Endothelial cell of umbilical vein (primary cell): ENCODE measurements around the gene TXK. TPM values are rescaled to one million over a fixed set of nuclear protein-coding genes. Genes with fewer than 3 reads are reported as not detected.

ENCODE experiments used
- BruUV-seq: library from RNA; stranded (reverse); fragments of 400-500 nt; replicated peaks from 2 replicates; lab custom pipeline; 2021; lab: Mats Ljungman, UMichigan
- CTCF ChIA-PET: fragments of 300-600, 350-600 bp; sonication (Branson Sonifier 250); formaldehyde crosslinking; loops from one replicate; lab custom pipeline; 2021; ENCODE audit warnings: antibody characterized with exemption, inconsistent platforms; lab: Charles Lee
- POLR2A ChIA-PET: fragments of 300-600, 350-600 bp; sonication (Branson Sonifier 250); formaldehyde crosslinking; loops from one replicate; lab custom pipeline; 2021; ENCODE audit warnings: antibody characterized with exemption, inconsistent platforms; lab: Charles Lee
- DNase-seq: peaks from one replicate; pipeline ENCODE4 v3.0.0-alpha.2; 2011; ENCODE audit warnings: low read depth, low spot score
- FAIRE-seq: peaks from 2 replicates; lab custom pipeline; 2011; peaks lifted over from hg19 to GRCh38; lab: Jason Lieb, UNC
- H2AFZ ChIP-seq: 2 replicates; pipeline ENCODE4 v1.6.0; 2012; ENCODE audit warnings: low read depth, low read length, control low read depth, inconsistent platforms
- H3K27ac ChIP-seq: 2 replicates; pipeline ENCODE4 v1.5.1; 2011; ENCODE audit warnings: low read depth, mild to moderate bottlenecking, control low read depth, low read length, moderate library complexity; ENCODE audit not compliant: insufficient read depth
- H3K27me3 ChIP-seq, 2 experiments: 2 replicates each; pipeline versions ENCODE4 v1.6.0 to v1.6.1; 2011; ENCODE audit warnings: low read length in 2 of 2, mixed read lengths in 1 of 2; ENCODE audit not compliant: control insufficient read depth in 2 of 2, insufficient read depth in 2 of 2
- H3K36me3 ChIP-seq, 2 experiments: 2 replicates in 1 of 2; 3 replicates in 1 of 2; pipeline ENCODE4 v1.5.1; 2011; ENCODE audit warnings: low read length in 2 of 2, mild to moderate bottlenecking in 1 of 2, moderate library complexity in 1 of 2; ENCODE audit not compliant: control insufficient read depth in 2 of 2, insufficient read depth in 2 of 2; ENCODE audit errors: extremely low read depth in 1 of 2
- H3K4me1 ChIP-seq: 3 replicates; pipeline ENCODE4 v1.5.1; 2011; ENCODE audit warnings: mild to moderate bottlenecking, low read length; ENCODE audit not compliant: control insufficient read depth, insufficient read depth; ENCODE audit errors: extremely low read depth
- H3K4me2 ChIP-seq: 2 replicates; pipeline ENCODE4 v1.6.1; 2011; ENCODE audit warnings: low read length, control low read depth, mixed read lengths; ENCODE audit not compliant: insufficient read depth
- H3K4me3 ChIP-seq, 3 experiments: fragments of 200-600 bp in 1 of 3; sonication (generic), shearing (Covaris generic) in 1 of 3; replicated peaks in 1 of 3; 2 replicates each; pipeline ENCODE4 v1.5.1; 2011 to 2016; ENCODE audit warnings: control low read depth in 3 of 3, low read length in 3 of 3, mild to moderate bottlenecking in 2 of 3, inconsistent platforms in 1 of 3, low read depth in 1 of 3, moderate library complexity in 1 of 3; ENCODE audit not compliant: insufficient read depth in 1 of 3
- H3K79me2 ChIP-seq: 2 replicates; pipeline ENCODE4 v1.6.0; 2012; ENCODE audit warnings: low read length, inconsistent platforms; ENCODE audit not compliant: control insufficient read depth, insufficient read depth
- H3K9ac ChIP-seq: replicated peaks from 2 replicates; pipeline ENCODE3; 2011; ENCODE audit warnings: low read length, control low read depth; ENCODE audit not compliant: insufficient read depth; ENCODE audit errors: extremely low read depth
- H3K9me1 ChIP-seq: replicated peaks from 3 replicates; pipeline ENCODE4 v1.6.0; 2011; ENCODE audit warnings: mild to moderate bottlenecking, low read length; ENCODE audit not compliant: control insufficient read depth, insufficient read depth; ENCODE audit errors: extremely low read depth
- H3K9me3 ChIP-seq: replicated peaks from 2 replicates; pipeline ENCODE4 v1.5.1; 2012; ENCODE audit warnings: low read length, inconsistent platforms; ENCODE audit not compliant: control insufficient read depth, insufficient read depth
- H4K20me1 ChIP-seq: replicated peaks from 2 replicates; pipeline ENCODE3; 2011; ENCODE audit warnings: mild to moderate bottlenecking, low read length; ENCODE audit not compliant: control insufficient read depth, insufficient read depth; ENCODE audit errors: extremely low read depth
- EZH2 ChIP-seq: IDR thresholded peaks from 2 replicates; pipeline ENCODE4 v1.6.1; 2012; ENCODE audit warnings: borderline replicate concordance, low read depth, mild to moderate bottlenecking, moderate library complexity, low read length, inconsistent platforms; ENCODE audit not compliant: severe bottlenecking
- FOS ChIP-seq: IDR thresholded peaks from 2 replicates; pipeline ENCODE4 v1.6.1; 2011; ENCODE audit warnings: mild to moderate bottlenecking, low read length, moderate library complexity, borderline replicate concordance; ENCODE audit not compliant: insufficient read depth
- GATA2 ChIP-seq: IDR thresholded peaks from 2 replicates; pipeline ENCODE4 v1.7.0; 2011; ENCODE audit warnings: low read depth, mild to moderate bottlenecking, moderate library complexity, mixed read lengths, low read length; ENCODE audit not compliant: insufficient read length, insufficient read depth
- JUN ChIP-seq: IDR thresholded peaks from 2 replicates; pipeline ENCODE4 v1.6.1; 2011; ENCODE audit warnings: borderline replicate concordance, low read depth; ENCODE audit not compliant: insufficient read length, insufficient read depth
- MYC ChIP-seq: IDR thresholded peaks from one replicate; pipeline ENCODE4 v1.6.1; 2011; ENCODE audit warnings: mild to moderate bottlenecking, low read depth, low read length
- POLR2A ChIP-seq: IDR thresholded peaks from 2 replicates; pipeline ENCODE4 v1.6.1; 2012; ENCODE audit warnings: low read depth, mild to moderate bottlenecking, control low read depth, low read length
- POLR2AphosphoS5 ChIP-seq: IDR thresholded peaks from 2 replicates; pipeline ENCODE4 v1.6.1; 2012; ENCODE audit warnings: low read depth, mild to moderate bottlenecking, control low read depth, low read length, moderate library complexity; ENCODE audit not compliant: insufficient read depth
- dilution Hi-C: fragments of 300-500 bp; cut with MboI; formaldehyde crosslinking; loops from one replicate; pipeline ENCODE4 v1.15.0; 2019; ENCODE audit warnings: low sequenced_read_pairs; ENCODE audit not compliant: extremely low pct_ligation_motif_present
- intact Hi-C: fragments of 100-400 bp; cut with micrococcal nuclease; formaldehyde crosslinking; loops from one replicate; pipeline ENCODE4 v1.10.0; 2022
- polyA plus RNA-seq, 4 experiments: library from polyadenylated mRNA; depleted of rRNA in 3 of 4; stranded (reverse) in 3 of 4; unstranded in 1 of 4; fragments of >200 nt; gene quantifications; 2 replicates each; pipeline versions ENCODE4 v1.2.1 to v1.2.3, GENCODE V29; 2011 to 2012; ENCODE audit warnings: missing spikeins in 1 of 4
- total RNA-seq: library from RNA; stranded (reverse); gene quantifications from 2 replicates; pipeline ENCODE4 v1.2.3, GENCODE V29; 2021
- TF ChIP-seq, protein P1 (sequence below), 2 donors: IDR thresholded peaks; 1 replicate in 1 of 2; 2 replicates in 1 of 2; pipeline ENCODE4 v1.5.1; 2011; ENCODE audit warnings: low read length in 2 of 2, mild to moderate bottlenecking in 2 of 2, moderate library complexity in 2 of 2, control low read depth in 1 of 2, inconsistent platforms in 1 of 2, low read depth in 1 of 2; ENCODE audit not compliant: insufficient read depth in 1 of 2; ENCODE audit errors: extremely low read depth in 1 of 2

The TXK gene
- total and polyA plus RNA-seq, 2 donors (not counting 3 experiments of a cell fraction or from before 2014, with no cell fraction given), result 0.26 to 0.97 TPM

DNA sequence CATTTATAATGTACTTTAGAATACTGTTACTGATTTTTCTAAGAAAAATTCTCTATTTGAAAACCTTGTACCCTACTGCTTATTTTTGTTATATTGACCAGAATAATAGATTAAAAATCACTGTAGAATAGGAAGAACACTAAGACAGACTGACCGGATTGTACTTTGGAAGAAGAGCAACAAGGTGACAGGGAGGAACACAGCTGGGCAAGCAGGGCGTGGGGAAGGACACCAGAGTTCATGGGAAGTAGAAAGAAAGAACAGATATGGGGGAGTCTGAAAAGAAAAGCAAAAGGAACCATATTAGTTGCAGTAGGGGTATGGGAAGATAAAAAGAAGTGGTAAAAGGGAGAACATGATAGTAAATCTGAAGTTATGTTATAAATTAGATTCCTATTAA lies 38.6 kb downstream of the TXK start:
- TF ChIP-seq POLR2A, result no peak
- CTCF ChIA-PET, result interaction anchor here (1.4 to 6.2 kb wide), 4 partner anchors 8 to 161 kb away, joined by 5 to 36 read pairs (median 6); no protein-coding TSS in a partner anchor
- no peaks in the 10 kb centered on the region for H3K9me1 ChIP-seq
- H2AFZ ChIP-seq, result no peak overlapping the region
- no peaks in the 10 kb centered on the region for H3K9me3 ChIP-seq
- FAIRE-seq (no peak), DNase-seq (no peak)
- dilution Hi-C loops, result no loop called here
- no peak overlapping the region for H3K27ac ChIP-seq
- H3K4me2 ChIP-seq, result no peak overlapping the region
- H3K4me3 ChIP-seq, result no peak overlapping the region
- intact Hi-C loops, result no loop called here
- no peaks in the 10 kb centered on the region for H3K36me3 ChIP-seq
- no TSS peak for BruUV-seq
- no peaks in the 10 kb centered on the region for H4K20me1 ChIP-seq
- POLR2A ChIA-PET, result no interaction called here
- H3K27me3 ChIP-seq, result no peaks in the 10 kb centered on the region
- H3K9ac ChIP-seq, result no peak overlapping the region
- peaks cover 15% of the 10 kb centered on the region for H3K4me1 ChIP-seq
- H3K79me2 ChIP-seq, result no peaks in the 10 kb centered on the region

GRCh38 chr4:48093991-48094416 lies 40.0 kb downstream of the TXK start:
- no peaks in the 10 kb centered on the region for H3K36me3 ChIP-seq
- no peaks in the 10 kb centered on the region for H3K9me3 ChIP-seq
- no peaks in the 10 kb centered on the region for H3K79me2 ChIP-seq
- intact Hi-C loops, result no loop called here
- no TSS peak for BruUV-seq
- no peak overlapping the region for H3K9ac ChIP-seq
- H3K9me1 ChIP-seq, result no peaks in the 10 kb centered on the region
- TF ChIP-seq POLR2AphosphoS5 (peak; percentile 55), GATA2 (peak; percentile 96), JUN (peak; percentile 86), FOS (peak; percentile 95), MYC (no peak), EZH2 (no peak), POLR2A (no peak)
- TF ChIP-seq, protein P1, sequence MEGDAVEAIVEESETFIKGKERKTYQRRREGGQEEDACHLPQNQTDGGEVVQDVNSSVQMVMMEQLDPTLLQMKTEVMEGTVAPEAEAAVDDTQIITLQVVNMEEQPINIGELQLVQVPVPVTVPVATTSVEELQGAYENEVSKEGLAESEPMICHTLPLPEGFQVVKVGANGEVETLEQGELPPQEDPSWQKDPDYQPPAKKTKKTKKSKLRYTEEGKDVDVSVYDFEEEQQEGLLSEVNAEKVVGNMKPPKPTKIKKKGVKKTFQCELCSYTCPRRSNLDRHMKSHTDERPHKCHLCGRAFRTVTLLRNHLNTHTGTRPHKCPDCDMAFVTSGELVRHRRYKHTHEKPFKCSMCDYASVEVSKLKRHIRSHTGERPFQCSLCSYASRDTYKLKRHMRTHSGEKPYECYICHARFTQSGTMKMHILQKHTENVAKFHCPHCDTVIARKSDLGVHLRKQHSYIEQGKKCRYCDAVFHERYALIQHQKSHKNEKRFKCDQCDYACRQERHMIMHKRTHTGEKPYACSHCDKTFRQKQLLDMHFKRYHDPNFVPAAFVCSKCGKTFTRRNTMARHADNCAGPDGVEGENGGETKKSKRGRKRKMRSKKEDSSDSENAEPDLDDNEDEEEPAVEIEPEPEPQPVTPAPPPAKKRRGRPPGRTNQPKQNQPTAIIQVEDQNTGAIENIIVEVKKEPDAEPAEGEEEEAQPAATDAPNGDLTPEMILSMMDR (IDR thresholded peaks at IDR 0.05; ENCODE audit: extremely low read depth in 1 of 2, insufficient read depth in 1 of 2, low read depth in 1 of 2, low read length in 2 of 2), result no peak
- peak overlapping the region; percentile 27 for H3K4me2 ChIP-seq
- no peak overlapping the region for H3K4me3 ChIP-seq
- no peaks in the 10 kb centered on the region for H3K27me3 ChIP-seq
- H4K20me1 ChIP-seq, result no peaks in the 10 kb centered on the region
- peaks cover 15% of the 10 kb centered on the region for H3K4me1 ChIP-seq
- dilution Hi-C loops, result no loop called here
- H2AFZ ChIP-seq, result no peak overlapping the region
- H3K27ac ChIP-seq, result no peak overlapping the region
- DNase-seq (peak; percentile 87), FAIRE-seq (peak; percentile 91)
- CTCF ChIA-PET, result interaction anchor here (1.0 to 6.2 kb wide), 4 partner anchors 10 to 257 kb away, joined by 3 to 36 read pairs (median 4); no protein-coding TSS in a partner anchor
- POLR2A ChIA-PET, result no interaction called here
